Neutrophil (primary cell): ENCODE data around the gene FOXK2.
"Not testable (repeated sequence)": the region's sequence is repeated elsewhere in the genome, so short reads cannot be mapped to it uniquely, and the experiment has no call there.

Experiments used
- H3K27ac ChIP-seq: fragments of 200-600 bp; sonication (generic); 2 replicates; pipeline ENCODE4 v1.5.1; 2016; ENCODE audit warnings: mild to moderate bottlenecking, moderate library complexity
- H3K27me3 ChIP-seq: fragments of 200-600 bp; sonication (generic); 2 replicates; pipeline ENCODE4 v1.6.0; 2016; ENCODE audit warnings: mild to moderate bottlenecking
- H3K36me3 ChIP-seq: fragments of 200-600 bp; sonication (generic); 2 replicates; pipeline ENCODE4 v1.5.1; 2017
- H3K4me1 ChIP-seq, 2 experiments: fragments of 200-600 bp in 1 of 2; sonication (generic) in 1 of 2; 1 replicate in 1 of 2; 2 replicates in 1 of 2; pipeline versions ENCODE4 v1.5.1 to v1.6.1; 2013 to 2016; ENCODE audit warnings: low read depth in 1 of 2, low read length in 1 of 2, mild to moderate bottlenecking in 1 of 2, moderate library complexity in 1 of 2; ENCODE audit not compliant: control insufficient read depth in 1 of 2, insufficient read depth in 1 of 2
- H3K4me3 ChIP-seq, 2 experiments: fragments of 200-600 bp in 1 of 2; sonication (generic) in 1 of 2; 1 replicate in 1 of 2; 2 replicates in 1 of 2; pipeline ENCODE4 v1.5.1; 2013 to 2016; ENCODE audit warnings: low read depth in 1 of 2, low read length in 1 of 2, mild to moderate bottlenecking in 1 of 2, moderate library complexity in 1 of 2
- H3K9me3 ChIP-seq: fragments of 200-600 bp; sonication (generic); 2 replicates; pipeline ENCODE4 v1.5.1; 2016
- TF ChIP-seq, protein P1 (sequence below): fragments of 200-600 bp; sonication (generic); IDR thresholded peaks from 2 replicates; pipeline ENCODE4 v1.5.1; 2016; ENCODE audit warnings: antibody characterized with exemption

The FOXK2 gene

DNA sequence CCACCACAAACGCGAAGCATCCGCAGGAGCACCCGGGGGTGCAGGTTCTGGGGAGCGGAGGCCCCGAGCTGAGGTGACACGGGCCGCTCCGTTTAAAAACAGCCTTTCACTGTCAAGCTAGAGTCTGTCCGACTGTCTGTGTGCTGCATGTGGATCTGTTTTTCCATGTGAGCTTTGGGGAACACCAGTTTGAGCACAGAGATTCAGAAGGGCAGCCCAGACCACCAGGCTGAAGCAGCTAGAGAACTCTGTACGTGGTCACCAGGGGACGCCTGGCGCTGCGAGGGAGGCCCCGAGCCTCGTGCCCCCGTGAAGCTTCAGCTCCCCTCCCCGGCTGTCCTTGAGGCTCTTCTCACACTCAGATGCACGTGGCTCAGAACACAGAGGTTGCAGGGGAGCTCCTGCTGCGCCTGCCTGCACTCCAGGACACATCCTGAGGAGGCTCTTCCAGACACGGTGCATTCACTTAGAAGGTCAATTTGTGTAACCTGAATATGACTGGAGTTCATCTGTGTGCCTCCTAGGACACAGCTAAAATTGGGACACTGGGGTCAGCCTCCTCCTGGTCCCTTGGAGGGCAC lies 15.7 kb upstream of the FOXK2 start:
- no peak overlapping the region for H3K27ac ChIP-seq
- TF ChIP-seq, protein P1, sequence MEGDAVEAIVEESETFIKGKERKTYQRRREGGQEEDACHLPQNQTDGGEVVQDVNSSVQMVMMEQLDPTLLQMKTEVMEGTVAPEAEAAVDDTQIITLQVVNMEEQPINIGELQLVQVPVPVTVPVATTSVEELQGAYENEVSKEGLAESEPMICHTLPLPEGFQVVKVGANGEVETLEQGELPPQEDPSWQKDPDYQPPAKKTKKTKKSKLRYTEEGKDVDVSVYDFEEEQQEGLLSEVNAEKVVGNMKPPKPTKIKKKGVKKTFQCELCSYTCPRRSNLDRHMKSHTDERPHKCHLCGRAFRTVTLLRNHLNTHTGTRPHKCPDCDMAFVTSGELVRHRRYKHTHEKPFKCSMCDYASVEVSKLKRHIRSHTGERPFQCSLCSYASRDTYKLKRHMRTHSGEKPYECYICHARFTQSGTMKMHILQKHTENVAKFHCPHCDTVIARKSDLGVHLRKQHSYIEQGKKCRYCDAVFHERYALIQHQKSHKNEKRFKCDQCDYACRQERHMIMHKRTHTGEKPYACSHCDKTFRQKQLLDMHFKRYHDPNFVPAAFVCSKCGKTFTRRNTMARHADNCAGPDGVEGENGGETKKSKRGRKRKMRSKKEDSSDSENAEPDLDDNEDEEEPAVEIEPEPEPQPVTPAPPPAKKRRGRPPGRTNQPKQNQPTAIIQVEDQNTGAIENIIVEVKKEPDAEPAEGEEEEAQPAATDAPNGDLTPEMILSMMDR, result no peak
- H3K27me3 ChIP-seq, result no peaks in the 10 kb centered on the region
- no peaks in the 10 kb centered on the region for H3K36me3 ChIP-seq
- no peak overlapping the region for H3K4me3 ChIP-seq
- peaks cover under 1 to 7% of the 10 kb centered on the region in 2 experiments for H3K4me1 ChIP-seq
- H3K9me3 ChIP-seq, result no peaks in the 10 kb centered on the region

DNA sequence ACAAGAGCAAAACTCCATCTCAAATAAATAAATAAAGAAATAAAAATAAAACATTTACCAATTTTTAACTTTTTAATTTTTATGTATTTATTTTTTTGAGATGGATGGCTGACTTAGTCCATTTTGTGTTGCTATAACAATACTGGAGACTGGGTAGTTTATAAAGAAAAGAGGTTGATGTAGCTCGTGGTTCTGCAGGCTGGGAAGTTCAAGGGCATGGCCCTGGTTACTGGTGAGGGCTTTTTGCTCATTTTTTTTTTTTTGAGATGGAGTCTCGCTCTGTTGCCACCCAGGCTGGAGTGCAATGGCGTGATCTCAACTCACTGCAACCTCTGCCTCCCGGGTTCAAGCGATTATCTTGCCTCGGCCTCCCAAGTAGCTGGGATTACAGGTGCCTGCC lies 14.2 kb upstream of the FOXK2 start:
- no peaks in the 10 kb centered on the region for H3K9me3 ChIP-seq
- H3K36me3 ChIP-seq, result no peaks in the 10 kb centered on the region
- no peak overlapping the region for H3K27ac ChIP-seq
- no peaks in the 10 kb centered on the region for H3K27me3 ChIP-seq
- TF ChIP-seq, protein P1, result no peak
- peaks cover 10 to 13% of the 10 kb centered on the region in 2 experiments for H3K4me1 ChIP-seq
- no peak overlapping the region for H3K4me3 ChIP-seq

GRCh38 chr17:82506402-82506801 lies 13.1 kb upstream of the FOXK2 start:
- peaks cover 10 to 13% of the 10 kb centered on the region in 2 experiments for H3K4me1 ChIP-seq
- H3K27ac ChIP-seq, H3K9me3 ChIP-seq, H3K4me3 ChIP-seq, H3K36me3 ChIP-seq, H3K27me3 ChIP-seq: not testable (repeated sequence)

DNA sequence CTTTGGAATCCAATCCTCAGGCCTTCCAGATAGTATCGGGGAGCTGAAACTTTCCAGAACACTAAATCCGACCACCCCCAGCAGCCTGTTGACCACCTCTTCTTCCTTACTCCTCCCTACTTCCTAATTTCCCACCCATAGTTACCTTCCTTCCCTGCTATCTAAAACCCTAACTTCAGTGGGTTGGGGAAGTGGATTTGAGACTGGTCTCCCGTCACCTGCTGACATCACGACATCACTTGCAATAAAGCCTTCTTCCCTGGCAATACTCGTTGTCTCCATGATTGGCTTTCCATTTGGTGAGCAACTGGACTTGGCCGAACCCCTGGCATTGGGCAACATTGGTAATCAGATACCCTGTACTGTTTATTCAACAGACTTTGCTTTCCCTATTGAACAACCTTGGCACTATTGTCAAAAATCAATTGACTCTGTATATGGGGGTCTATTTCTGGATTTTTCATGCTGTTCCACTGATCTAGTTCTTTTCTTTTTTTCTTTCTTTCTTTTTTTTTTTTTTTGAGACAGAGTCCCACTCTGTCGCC lies 11.8 kb upstream of the FOXK2 start:
- no peaks in the 10 kb centered on the region for H3K27me3 ChIP-seq
- H3K4me1 ChIP-seq, result peaks cover 10 to 13% of the 10 kb centered on the region in 2 experiments
- no peaks in the 10 kb centered on the region for H3K9me3 ChIP-seq
- no peak overlapping the region for H3K4me3 ChIP-seq
- no peak overlapping the region for H3K27ac ChIP-seq
- TF ChIP-seq, protein P1, result no peak
- no peaks in the 10 kb centered on the region for H3K36me3 ChIP-seq

GRCh38 chr17:82511642-82512041 lies 7.9 kb upstream of the FOXK2 start:
- H3K27me3 ChIP-seq, H3K36me3 ChIP-seq, H3K9me3 ChIP-seq, H3K27ac ChIP-seq, H3K4me3 ChIP-seq: not testable (repeated sequence)
- peaks cover 11 to 14% of the 10 kb centered on the region in 2 experiments for H3K4me1 ChIP-seq

DNA sequence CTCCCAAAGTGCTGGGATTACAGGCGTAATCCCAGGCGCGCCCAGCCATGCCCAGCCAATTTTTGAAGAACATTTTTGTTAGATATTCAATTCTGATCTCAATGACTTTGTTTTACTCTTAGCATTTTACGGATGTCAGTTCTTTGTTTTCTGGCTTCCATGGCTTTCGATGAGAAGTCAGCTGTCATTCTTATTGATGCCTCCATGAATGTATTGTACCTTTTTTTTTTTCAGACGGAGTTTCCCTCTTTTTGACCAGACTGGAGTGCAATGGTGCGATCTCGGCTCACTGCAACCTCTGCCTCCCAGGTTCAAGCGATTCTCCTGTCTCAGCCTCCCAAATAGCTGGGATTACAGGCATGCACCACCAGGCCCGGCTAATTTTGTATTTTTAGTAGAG lies 5.7 kb upstream of the FOXK2 start:
- not testable (repeated sequence) for H3K27me3 ChIP-seq, H3K9me3 ChIP-seq, H3K27ac ChIP-seq, H3K36me3 ChIP-seq, H3K4me3 ChIP-seq
- H3K4me1 ChIP-seq, result peaks cover 31 to 32% of the 10 kb centered on the region in 2 experiments

GRCh38 chr17:82517230-82517865 lies 2.2 kb upstream of the FOXK2 start:
- Histone ChIP-seq H3K9me3 (no peaks in the 10 kb centered on the region), H3K27me3 (no peaks in the 10 kb centered on the region), H3K36me3 (no peaks in the 10 kb centered on the region), H3K4me3 (peak overlapping the region; percentile 15 to 34), H3K27ac (peak overlapping the region; percentile 78), H3K4me1 (peaks cover 46 to 48% of the 10 kb centered on the region in 2 experiments)
- TF ChIP-seq, protein P1, result no peak
